Stimulated activated CD4-positive, alpha-beta T cell treated with anti-CD3 and anti-CD28 coated beads, Interleukin-2, amount 100 ng/mL, for 48 hours (primary cell): ENCODE results near the gene MAP2.

Source experiments
- DNase-seq, 2 donors: peaks; one replicate each; pipeline ENCODE4 v3.0.0-alpha.2; 2020

MAP2 gene

DNA sequence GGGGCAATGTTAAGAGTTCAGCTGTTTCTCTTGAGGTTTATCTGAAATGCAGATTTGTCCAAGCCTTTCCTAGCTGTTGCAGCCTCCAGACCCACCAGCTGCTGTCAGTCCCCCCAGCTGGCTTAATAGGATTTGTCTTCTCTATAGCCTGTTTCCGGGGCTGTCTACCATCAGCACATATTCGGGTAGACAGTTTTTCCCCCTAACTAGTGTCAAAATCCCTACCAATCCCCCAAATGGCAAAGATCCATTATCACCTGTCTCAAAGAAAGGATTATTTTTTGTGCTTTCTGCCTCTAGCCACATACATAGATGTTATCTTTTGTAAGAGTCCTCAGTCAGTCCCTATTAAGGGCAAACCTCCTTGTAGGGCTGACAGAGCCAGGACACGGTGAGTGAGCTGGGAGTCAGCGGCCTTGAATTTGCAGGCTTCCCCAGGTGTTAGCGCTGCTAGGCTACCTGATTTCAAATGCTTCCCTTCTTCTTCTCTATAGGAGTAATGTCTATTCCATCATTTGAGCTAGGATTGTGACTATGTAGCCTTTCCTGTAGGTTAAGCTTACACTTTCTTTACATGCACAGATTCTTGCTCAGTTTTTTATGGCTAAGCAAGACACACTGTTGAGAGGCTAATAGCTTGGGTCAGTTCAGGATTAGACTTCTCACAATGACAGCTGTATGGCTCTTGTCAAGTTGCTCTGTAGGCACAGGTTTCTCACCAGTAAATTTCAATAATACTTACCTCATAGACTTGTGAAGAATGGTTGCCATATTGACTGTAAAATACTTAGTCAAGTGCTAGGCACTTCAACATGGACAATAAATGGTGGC lies 176.7 kb downstream of the MAP2 start:
- DNase-seq: no peak

GRCh38 chr2:209601497-209601896 lies 177.7 kb downstream of the MAP2 start:
- no peak for DNase-seq

DNA sequence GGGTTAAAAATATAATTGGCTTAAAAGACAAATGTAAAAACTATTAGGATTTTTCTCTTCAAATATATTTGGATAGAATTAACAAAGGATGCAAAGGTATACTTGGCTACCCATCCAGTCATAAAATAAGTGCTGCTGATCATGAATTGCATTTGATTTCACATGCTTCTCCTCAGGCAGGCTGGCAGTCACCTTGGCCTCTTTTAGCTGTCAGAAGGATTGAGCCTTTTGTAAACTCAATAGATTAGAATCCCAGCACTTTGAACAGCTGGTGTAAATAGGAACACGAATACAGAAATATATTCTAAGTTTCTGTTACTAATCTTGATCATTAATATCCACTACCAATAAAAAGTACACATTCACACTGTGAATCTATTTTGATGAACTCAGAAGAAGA lies 178.4 kb downstream of the MAP2 start:
- DNase-seq: no peak

DNA sequence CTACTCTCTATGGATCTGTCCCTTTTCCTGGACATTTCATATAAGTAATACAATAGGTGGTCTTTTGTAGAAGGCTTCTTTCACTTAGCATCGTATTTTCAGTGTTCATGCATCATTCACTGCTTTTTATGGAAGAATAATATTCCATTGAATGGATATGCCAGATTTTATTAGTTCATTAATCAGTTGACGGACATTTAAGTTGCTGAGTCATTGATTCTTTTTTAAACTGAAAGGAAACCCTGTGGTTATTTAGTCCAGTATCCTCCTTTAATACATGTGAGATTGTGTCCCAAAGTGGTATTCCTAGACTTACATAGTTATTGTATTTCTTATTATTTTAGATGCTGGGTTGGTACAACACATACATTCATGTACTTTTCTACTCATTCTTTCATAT lies 185.7 kb downstream of the MAP2 start:
- DNase-seq: no peak

DNA sequence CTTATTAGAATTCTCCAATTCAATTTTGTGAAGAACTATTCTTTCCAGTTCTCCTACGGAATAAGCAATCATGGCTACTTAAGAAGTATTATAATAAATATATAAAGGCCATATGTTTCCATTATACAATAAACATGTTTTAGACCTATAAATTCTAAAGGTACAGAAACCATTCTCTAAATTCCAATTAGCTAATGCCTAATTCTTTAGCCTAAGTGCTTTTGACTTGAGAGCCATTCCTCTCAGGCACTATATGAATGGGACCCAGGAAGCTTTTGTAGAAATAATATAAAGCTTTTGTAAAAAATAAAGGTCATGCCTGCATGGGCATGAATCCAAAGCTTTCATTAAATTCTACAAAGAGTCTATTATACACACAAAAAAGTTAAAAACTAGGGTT lies 186.8 kb downstream of the MAP2 start:
- no peak for DNase-seq

GRCh38 chr2:209613649-209614305 lies 189.9 kb downstream of the MAP2 start:
- DNase-seq: no peak

- no peak for DNase-seq
These were observed 191.0 kb downstream of the MAP2 start for GRCh38 chr2:209614690-209615369.

- no peak for DNase-seq
These were observed 195.9 kb downstream of the MAP2 start for GRCh38 chr2:209619782-209620181.

- no peak for DNase-seq
These were observed 200.5 kb downstream of the MAP2 start for GRCh38 chr2:209624192-209624938.

GRCh38 chr2:209629597-209629996 lies 205.8 kb downstream of the MAP2 start:
- no peak for DNase-seq

DNA sequence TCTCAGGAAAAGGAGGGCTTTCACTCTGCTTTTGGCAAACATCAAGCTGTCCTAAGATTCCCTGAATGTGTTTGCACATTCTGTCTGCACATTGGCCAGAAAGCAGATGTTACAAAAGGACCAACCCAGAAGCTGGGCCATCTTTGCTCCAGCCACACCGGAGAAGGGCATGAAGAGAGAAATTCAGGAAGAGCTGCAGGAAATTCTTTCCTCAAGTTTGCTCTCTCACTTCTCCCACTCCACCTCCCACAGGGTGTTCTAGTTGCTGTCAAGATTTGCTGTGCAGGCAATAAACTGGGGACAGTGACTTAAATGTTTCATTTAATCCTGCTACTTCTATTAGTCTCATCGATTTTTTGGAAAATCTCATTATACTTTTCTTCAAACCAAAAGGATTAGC lies 210.1 kb downstream of the MAP2 start:
- DNase-seq: no peak

- no peak for DNase-seq
These were observed 212.2 kb downstream of the MAP2 start for GRCh38 chr2:209636076-209636475.

- no peak for DNase-seq
These were observed 213.4 kb downstream of the MAP2 start for GRCh38 chr2:209637293-209637692.

DNA sequence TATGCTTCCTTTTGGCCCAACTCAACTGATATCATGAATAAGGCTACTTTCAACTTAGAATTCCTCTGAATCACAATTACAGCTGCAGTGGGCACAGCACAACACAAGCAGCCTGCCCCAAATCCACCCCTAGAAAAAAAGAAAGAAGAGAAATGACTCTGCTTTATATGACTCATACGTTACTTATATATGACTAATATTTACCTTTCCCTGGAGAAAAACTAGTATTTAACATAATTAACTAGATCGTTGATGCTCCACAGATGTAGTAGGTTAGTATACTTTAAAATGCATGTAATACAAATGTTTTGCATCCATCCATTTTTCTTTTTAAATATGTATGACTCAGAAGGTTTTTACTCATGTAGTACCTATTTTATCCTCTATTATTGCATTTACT lies 214.5 kb downstream of the MAP2 start:
- no peak for DNase-seq

- no peak for DNase-seq
These were observed 216.5 kb downstream of the MAP2 start for GRCh38 chr2:209640358-209640757.

DNA sequence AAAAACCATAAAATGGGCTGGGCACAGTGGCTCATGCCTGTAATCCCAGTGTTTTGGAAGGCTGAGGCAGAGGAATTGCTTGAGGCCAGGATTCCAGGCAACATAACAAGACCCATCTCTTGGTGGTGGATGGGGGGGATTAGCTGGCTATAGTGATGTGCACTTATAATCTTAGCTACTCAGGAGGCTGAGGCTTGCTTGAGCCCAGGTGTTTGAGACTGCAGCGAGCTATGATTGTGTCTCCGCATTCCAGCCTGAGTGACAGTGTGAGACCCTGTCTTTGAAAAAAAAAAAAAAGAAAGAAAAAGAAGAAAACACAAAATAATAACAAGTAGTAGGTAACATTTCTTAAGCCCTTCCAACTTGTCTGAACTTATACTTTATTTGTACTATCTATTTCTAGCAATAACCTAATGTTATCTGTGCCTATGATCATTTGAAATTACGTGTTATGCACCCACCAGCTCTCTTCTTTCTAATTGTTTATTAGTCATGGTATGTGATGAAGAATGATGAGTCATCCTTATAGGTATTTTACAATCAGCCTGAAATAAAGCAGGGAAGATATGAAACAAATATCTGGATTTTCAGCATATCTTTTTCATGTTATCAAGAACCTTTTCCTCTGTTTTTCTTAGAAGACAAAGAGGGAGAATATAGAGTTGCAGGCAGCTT lies 218.4 kb downstream of the MAP2 start:
- DNase-seq: no peak

GRCh38 chr2:209644842-209645241 lies 221.0 kb downstream of the MAP2 start:
- no peak for DNase-seq

DNA sequence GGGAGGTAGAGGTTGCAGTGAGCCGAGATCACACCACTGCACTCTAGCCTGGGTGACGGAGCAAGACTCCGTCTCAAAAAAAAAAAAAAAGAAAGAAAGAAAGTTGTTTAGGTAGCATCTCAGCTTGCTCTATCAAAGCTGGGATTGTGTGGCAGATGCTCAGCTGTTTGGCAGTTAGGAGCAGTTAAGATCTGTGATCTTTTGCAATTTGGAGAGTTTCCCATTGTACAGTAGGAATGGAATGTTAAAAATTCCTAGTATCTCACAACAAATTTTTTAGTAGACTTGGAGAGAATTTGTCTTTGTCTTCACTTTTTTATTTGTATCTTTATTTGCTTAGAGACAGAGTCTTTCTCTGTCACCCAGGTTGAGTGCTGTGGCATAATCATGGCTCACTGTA lies 224.9 kb downstream of the MAP2 start:
- DNase-seq: no peak

GRCh38 chr2:209653134-209653533 lies 229.3 kb downstream of the MAP2 start:
- DNase-seq: no peak

- no peak for DNase-seq
These were observed 237.5 kb downstream of the MAP2 start for GRCh38 chr2:209661286-209661894.

- DNase-seq: no peak
These were observed 238.2 kb downstream of the MAP2 start for GRCh38 chr2:209662021-209662420.

DNA sequence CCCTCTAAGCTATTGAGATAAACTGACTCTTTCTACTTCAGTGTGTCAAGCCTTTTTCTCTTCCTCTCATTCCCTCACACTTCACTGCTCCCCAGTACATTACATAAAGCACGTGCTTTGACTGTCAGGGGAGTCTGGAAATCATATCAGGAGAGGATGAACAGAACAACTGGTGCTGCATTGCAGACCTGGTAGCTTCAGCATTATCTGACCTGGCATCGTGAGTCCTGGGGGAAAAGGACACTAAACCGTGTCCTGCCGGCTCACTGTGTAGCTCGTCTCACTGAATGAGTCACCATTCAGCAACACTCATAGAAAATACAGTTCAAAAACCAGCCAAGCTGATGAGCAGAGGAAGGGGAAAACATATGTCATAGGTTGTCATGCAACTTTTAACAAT lies 239.3 kb downstream of the MAP2 start:
- no peak for DNase-seq
